Activated naive CD8-positive, alpha-beta T cell treated with anti-CD3 and anti-CD28 coated beads for 36 hours (primary cell): ENCODE data around the gene STK26. TPM values are rescaled to one million over a fixed set of nuclear protein-coding genes. Genes with fewer than 3 reads are reported as not detected.
A peak's percentile ranks its signal among the peaks of the same experiment; 100 is the strongest.

Source experiments
- DNase-seq: peaks from one replicate; pipeline ENCODE4 v3.0.0; 2021
- H3K27ac Mint-ChIP-seq: one replicate; pipeline ENCODE4 v1.8.0; 2022; ENCODE audit warnings: mild to moderate bottlenecking, moderate library complexity, mixed read lengths
- H3K27me3 Mint-ChIP-seq: one replicate; pipeline ENCODE4 v1.8.0; 2022; ENCODE audit warnings: mild to moderate bottlenecking, mixed read lengths
- H3K36me3 Mint-ChIP-seq: one replicate; pipeline ENCODE4 v1.8.0; 2021; ENCODE audit warnings: mild to moderate bottlenecking, mixed read lengths
- H3K4me1 Mint-ChIP-seq: one replicate; pipeline ENCODE4 v1.8.0; 2021; ENCODE audit warnings: mixed read lengths
- H3K4me3 Mint-ChIP-seq: one replicate; pipeline ENCODE4 v1.8.0; 2022; ENCODE audit warnings: mild to moderate bottlenecking, moderate library complexity, mixed read lengths
- H3K9me3 Mint-ChIP-seq: one replicate; pipeline ENCODE4 v1.8.0; 2022; ENCODE audit warnings: mixed read lengths
- total RNA-seq, 2 experiments: library from RNA; stranded (reverse); gene quantifications; one replicate each; pipeline ENCODE4 v1.2.3, GENCODE V29; 2021

The STK26 gene
- total RNA-seq, 2 experiments from 2014 or later, result 76.4 TPM

- Mint-ChIP-seq H3K4me1 (peaks cover 10% of the 10 kb centered on the region), H3K27ac (peak overlapping the region; percentile 20), H3K4me3 (no peak overlapping the region), H3K36me3 (peaks cover 6% of the 10 kb centered on the region), H3K27me3 (no peaks in the 10 kb centered on the region), H3K9me3 (no peaks in the 10 kb centered on the region)
- DNase-seq, result no peak
Measured at GRCh38 chrX:132058975-132059374, 35.9 kb downstream of the STK26 start.

GRCh38 chrX:132059973-132060540, 37.0 kb downstream of the STK26 start:
- DNase-seq, result no peak
- H3K4me3 Mint-ChIP-seq, result no peak overlapping the region
- no peaks in the 10 kb centered on the region for H3K9me3 Mint-ChIP-seq
- no peak overlapping the region for H3K27ac Mint-ChIP-seq
- no peaks in the 10 kb centered on the region for H3K27me3 Mint-ChIP-seq
- peaks cover 6% of the 10 kb centered on the region for H3K36me3 Mint-ChIP-seq
- H3K4me1 Mint-ChIP-seq, result peaks cover 10% of the 10 kb centered on the region

GRCh38 chrX:132063334-132063733, 40.2 kb downstream of the STK26 start:
- H3K9me3 Mint-ChIP-seq, result no peaks in the 10 kb centered on the region
- no peak overlapping the region for H3K27ac Mint-ChIP-seq
- peaks cover 8% of the 10 kb centered on the region for H3K4me1 Mint-ChIP-seq
- peaks cover 3% of the 10 kb centered on the region for H3K36me3 Mint-ChIP-seq
- H3K4me3 Mint-ChIP-seq, result no peak overlapping the region
- H3K27me3 Mint-ChIP-seq, result no peaks in the 10 kb centered on the region
- DNase-seq, result no peak

GRCh38 chrX:132063862-132064261, 40.8 kb downstream of the STK26 start:
- no peaks in the 10 kb centered on the region for H3K9me3 Mint-ChIP-seq
- peaks cover 8% of the 10 kb centered on the region for H3K4me1 Mint-ChIP-seq
- no peaks in the 10 kb centered on the region for H3K27me3 Mint-ChIP-seq
- H3K4me3 Mint-ChIP-seq, result no peak overlapping the region
- no peak for DNase-seq
- H3K27ac Mint-ChIP-seq, result no peak overlapping the region
- peaks cover 4% of the 10 kb centered on the region for H3K36me3 Mint-ChIP-seq

GRCh38 chrX:132068405-132068804, 45.3 kb downstream of the STK26 start:
- peaks cover 3% of the 10 kb centered on the region for H3K36me3 Mint-ChIP-seq

GRCh38 chrX:132071254-132071653, 48.2 kb downstream of the STK26 start:
- Mint-ChIP-seq H3K27ac (no peak overlapping the region), H3K4me3 (no peak overlapping the region), H3K36me3 (peaks cover 2% of the 10 kb centered on the region), H3K9me3 (no peaks in the 10 kb centered on the region), H3K4me1 (no peaks in the 10 kb centered on the region), H3K27me3 (no peaks in the 10 kb centered on the region)
- DNase-seq, result no peak

More at GRCh38 chrX:132068405-132068804, 45.3 kb downstream of the STK26 start:
- Mint-ChIP-seq H3K27me3 (no peaks in the 10 kb centered on the region), H3K9me3 (no peaks in the 10 kb centered on the region), H3K4me1 (peaks cover 2% of the 10 kb centered on the region), H3K4me3 (no peak overlapping the region), H3K27ac (no peak overlapping the region)
- DNase-seq, result no peak

- no peaks in the 10 kb centered on the region for H3K9me3 Mint-ChIP-seq
- no peak for DNase-seq
- H3K4me1 Mint-ChIP-seq, result peaks cover 1% of the 10 kb centered on the region
- no peaks in the 10 kb centered on the region for H3K27me3 Mint-ChIP-seq
- H3K27ac Mint-ChIP-seq, result no peak overlapping the region
- no peak overlapping the region for H3K4me3 Mint-ChIP-seq
- no peaks in the 10 kb centered on the region for H3K36me3 Mint-ChIP-seq
Measured at GRCh38 chrX:132077414-132077813, 54.3 kb downstream of the STK26 start.

- Mint-ChIP-seq H3K27ac (no peak overlapping the region), H3K36me3 (no peaks in the 10 kb centered on the region), H3K4me1 (peaks cover 1% of the 10 kb centered on the region), H3K4me3 (no peak overlapping the region), H3K27me3 (no peaks in the 10 kb centered on the region), H3K9me3 (no peaks in the 10 kb centered on the region)
- no peak for DNase-seq
Measured at GRCh38 chrX:132077912-132078311, 54.8 kb downstream of the STK26 start.

GRCh38 chrX:132085786-132086185, 62.7 kb downstream of the STK26 start:
- Mint-ChIP-seq H3K27ac (no peak overlapping the region), H3K27me3 (no peaks in the 10 kb centered on the region)

GRCh38 chrX:132086672-132087071, 63.6 kb downstream of the STK26 start:
- Mint-ChIP-seq H3K9me3 (no peaks in the 10 kb centered on the region), H3K27ac (no peak overlapping the region), H3K36me3 (no peaks in the 10 kb centered on the region), H3K4me3 (no peak overlapping the region), H3K4me1 (peaks cover 3% of the 10 kb centered on the region), H3K27me3 (no peaks in the 10 kb centered on the region)
- DNase-seq, result no peak

More at GRCh38 chrX:132085786-132086185, 62.7 kb downstream of the STK26 start:
- Mint-ChIP-seq H3K4me3 (no peak overlapping the region), H3K4me1 (peaks cover 2% of the 10 kb centered on the region), H3K36me3 (no peaks in the 10 kb centered on the region), H3K9me3 (no peaks in the 10 kb centered on the region)
- DNase-seq, result no peak

GRCh38 chrX:132088864-132089263, 65.8 kb downstream of the STK26 start:
- no peaks in the 10 kb centered on the region for H3K27me3 Mint-ChIP-seq
- H3K4me3 Mint-ChIP-seq, result no peak overlapping the region
- no peak overlapping the region for H3K27ac Mint-ChIP-seq
- no peaks in the 10 kb centered on the region for H3K36me3 Mint-ChIP-seq
- H3K9me3 Mint-ChIP-seq, result no peaks in the 10 kb centered on the region
- no peak for DNase-seq
- H3K4me1 Mint-ChIP-seq, result peaks cover 7% of the 10 kb centered on the region

GRCh38 chrX:132090403-132091159, 67.5 kb downstream of the STK26 start:
- no peak for DNase-seq
- H3K36me3 Mint-ChIP-seq, result no peaks in the 10 kb centered on the region
- no peaks in the 10 kb centered on the region for H3K27me3 Mint-ChIP-seq
- H3K4me1 Mint-ChIP-seq, result peaks cover 7% of the 10 kb centered on the region
- no peak overlapping the region for H3K4me3 Mint-ChIP-seq
- H3K9me3 Mint-ChIP-seq, result no peaks in the 10 kb centered on the region
- H3K27ac Mint-ChIP-seq, result no peak overlapping the region

- H3K36me3 Mint-ChIP-seq, result no peaks in the 10 kb centered on the region
- H3K4me1 Mint-ChIP-seq, result peaks cover 7% of the 10 kb centered on the region
- peak; percentile 35 for DNase-seq
- no peaks in the 10 kb centered on the region for H3K27me3 Mint-ChIP-seq
- no peaks in the 10 kb centered on the region for H3K9me3 Mint-ChIP-seq
- no peak overlapping the region for H3K27ac Mint-ChIP-seq
- no peak overlapping the region for H3K4me3 Mint-ChIP-seq
Measured at GRCh38 chrX:132092439-132093065, 69.5 kb downstream of the STK26 start.

- Mint-ChIP-seq H3K4me3 (no peak overlapping the region), H3K9me3 (no peaks in the 10 kb centered on the region), H3K27ac (no peak overlapping the region), H3K27me3 (no peaks in the 10 kb centered on the region), H3K4me1 (peaks cover 7% of the 10 kb centered on the region), H3K36me3 (no peaks in the 10 kb centered on the region)
- no peak for DNase-seq
Measured at GRCh38 chrX:132093239-132093860, 70.2 kb downstream of the STK26 start.

GRCh38 chrX:132094164-132094563, 71.1 kb downstream of the STK26 start:
- Mint-ChIP-seq H3K27ac (no peak overlapping the region), H3K36me3 (no peaks in the 10 kb centered on the region), H3K9me3 (no peaks in the 10 kb centered on the region), H3K4me1 (peaks cover 7% of the 10 kb centered on the region), H3K4me3 (no peak overlapping the region), H3K27me3 (no peaks in the 10 kb centered on the region)
- no peak for DNase-seq
